LNCaP clone FGC (cell line): ENCODE data around the gene MBD4.

Source experiments
- DNase-seq: peaks from one replicate; pipeline ENCODE4 v3.0.0-alpha.2; 2011; ENCODE audit warnings: low read depth
- H3K4me3 ChIP-seq: 2 replicates; pipeline ENCODE4 v1.5.1; 2011; ENCODE audit warnings: mild to moderate bottlenecking, low read depth, low read length, control low read depth
- TF ChIP-seq, protein P1 (sequence below): IDR thresholded peaks from 2 replicates; pipeline ENCODE4 v1.5.1; 2012; ENCODE audit warnings: mild to moderate bottlenecking; ENCODE audit not compliant: control insufficient read depth, insufficient read depth; ENCODE audit errors: extremely low read depth

The MBD4 gene

DNA sequence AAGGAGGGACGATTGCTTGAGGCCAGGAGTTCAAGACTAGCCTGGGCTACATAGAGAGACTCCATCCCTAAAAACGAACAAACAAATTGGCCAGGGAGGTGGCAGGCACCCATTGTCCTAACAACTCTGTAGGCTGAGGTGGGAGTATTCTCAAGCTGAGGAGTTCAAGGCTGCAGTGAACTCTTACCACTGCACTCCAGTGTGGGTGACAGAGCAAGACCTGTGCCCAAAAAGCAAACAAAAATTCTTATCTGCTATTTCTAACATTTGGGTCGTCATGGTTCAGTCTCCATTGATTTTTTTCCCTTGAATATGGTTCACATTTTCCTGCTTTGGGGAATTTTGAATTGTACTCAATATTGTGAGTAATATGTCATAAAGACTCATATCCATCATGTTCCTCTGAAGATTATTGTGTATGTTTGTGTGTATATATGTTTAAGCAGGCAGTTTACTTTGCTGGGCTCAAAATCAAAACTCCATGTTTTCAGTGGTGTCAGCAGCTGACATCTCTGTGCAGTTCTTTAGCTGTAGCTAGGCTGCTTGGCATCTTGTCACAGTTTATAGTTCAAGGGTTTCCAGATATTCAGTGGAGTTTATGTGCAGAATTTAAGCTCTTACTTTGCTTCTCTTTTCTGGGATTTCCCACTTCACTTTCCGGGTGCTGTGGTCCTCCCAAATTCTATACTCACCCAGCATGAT is 33.5 kb upstream of the MBD4 start:
- TF ChIP-seq, protein P1, sequence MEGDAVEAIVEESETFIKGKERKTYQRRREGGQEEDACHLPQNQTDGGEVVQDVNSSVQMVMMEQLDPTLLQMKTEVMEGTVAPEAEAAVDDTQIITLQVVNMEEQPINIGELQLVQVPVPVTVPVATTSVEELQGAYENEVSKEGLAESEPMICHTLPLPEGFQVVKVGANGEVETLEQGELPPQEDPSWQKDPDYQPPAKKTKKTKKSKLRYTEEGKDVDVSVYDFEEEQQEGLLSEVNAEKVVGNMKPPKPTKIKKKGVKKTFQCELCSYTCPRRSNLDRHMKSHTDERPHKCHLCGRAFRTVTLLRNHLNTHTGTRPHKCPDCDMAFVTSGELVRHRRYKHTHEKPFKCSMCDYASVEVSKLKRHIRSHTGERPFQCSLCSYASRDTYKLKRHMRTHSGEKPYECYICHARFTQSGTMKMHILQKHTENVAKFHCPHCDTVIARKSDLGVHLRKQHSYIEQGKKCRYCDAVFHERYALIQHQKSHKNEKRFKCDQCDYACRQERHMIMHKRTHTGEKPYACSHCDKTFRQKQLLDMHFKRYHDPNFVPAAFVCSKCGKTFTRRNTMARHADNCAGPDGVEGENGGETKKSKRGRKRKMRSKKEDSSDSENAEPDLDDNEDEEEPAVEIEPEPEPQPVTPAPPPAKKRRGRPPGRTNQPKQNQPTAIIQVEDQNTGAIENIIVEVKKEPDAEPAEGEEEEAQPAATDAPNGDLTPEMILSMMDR: no peak
- DNase-seq: no peak
- H3K4me3 ChIP-seq: no peak overlapping the region

DNA sequence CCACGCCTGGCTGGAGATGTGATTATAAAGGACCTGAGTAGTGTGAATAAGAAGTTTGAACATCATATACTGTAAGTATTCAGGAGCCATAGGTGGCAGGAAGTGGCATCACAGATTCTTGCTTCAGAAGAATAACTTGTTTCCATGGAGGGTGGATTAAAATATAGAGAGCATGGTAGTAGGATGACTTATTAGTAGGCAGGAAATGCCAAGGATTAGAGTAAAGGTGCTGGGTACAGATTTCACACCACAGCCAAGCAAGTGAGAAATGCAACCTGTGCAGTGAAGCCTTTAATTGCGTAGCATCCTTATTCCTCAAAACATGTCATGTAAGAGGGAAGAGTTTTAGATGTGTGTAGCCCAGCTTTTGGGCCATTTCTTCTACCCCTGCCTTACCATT is 31.1 kb upstream of the MBD4 start:
- DNase-seq: no peak
- no peak overlapping the region for H3K4me3 ChIP-seq
- TF ChIP-seq, protein P1: no peak

DNA sequence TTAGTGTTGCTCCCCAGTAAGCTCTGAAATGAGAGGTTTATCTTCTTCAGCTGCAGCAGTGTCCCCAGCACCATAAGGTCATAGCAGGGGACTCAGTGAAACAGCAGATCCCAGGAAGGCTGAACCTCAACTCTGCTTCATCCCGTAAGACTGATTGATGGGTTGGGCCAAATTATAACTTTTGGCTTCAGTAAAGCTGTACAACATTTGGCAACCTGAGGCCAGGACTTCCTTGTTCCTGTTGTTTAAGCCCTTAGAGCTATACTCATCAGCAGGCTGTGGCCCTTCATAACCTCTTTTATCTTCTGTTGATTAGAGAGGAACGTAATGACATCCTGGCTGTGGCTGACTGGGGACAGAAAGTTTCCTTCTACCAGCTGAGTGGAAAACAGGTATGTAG is 29.3 kb upstream of the MBD4 start:
- no peak overlapping the region for H3K4me3 ChIP-seq
- TF ChIP-seq, protein P1: no peak
- no peak for DNase-seq

DNA sequence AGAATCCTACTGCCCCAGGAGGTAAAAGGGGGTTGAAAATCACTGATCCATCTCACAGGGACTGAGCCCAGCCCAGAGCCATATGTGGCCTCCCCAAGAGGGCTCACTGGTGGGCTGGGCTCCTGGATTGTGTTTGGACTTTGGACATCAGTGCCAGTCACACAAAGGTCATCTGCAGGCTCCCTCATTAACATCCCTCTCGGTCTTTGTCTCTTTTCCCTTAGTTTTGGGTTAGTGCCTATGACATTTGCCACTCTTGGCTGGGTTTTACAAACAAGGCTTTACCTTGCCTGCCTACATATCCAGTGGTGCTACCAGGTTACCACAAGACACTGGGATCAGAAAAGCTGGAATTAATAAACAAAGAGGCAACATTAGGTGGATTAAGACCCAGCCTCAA is 28.2 kb upstream of the MBD4 start:
- no peak for DNase-seq
- H3K4me3 ChIP-seq: no peak overlapping the region
- TF ChIP-seq, protein P1: no peak

DNA sequence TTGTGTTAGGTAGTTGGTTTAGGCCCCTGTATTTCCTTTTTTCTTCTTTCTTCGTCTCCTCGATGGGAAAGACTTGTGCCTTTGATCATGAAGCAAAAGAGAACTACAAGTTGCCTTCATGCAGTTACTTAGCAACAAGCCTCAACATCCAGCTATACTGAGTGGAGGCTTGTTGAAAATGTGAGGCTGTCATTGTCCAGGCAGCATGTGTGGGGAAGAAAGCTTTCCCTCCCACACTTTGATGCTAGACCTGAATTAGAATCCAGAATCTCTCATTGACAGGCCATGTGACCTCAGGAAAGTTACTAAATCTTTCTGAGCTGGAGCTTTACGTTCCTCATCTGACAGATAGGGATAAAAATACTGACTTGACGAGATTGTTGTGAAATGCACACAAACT is 24.0 kb upstream of the MBD4 start:
- TF ChIP-seq, protein P1: no peak
- DNase-seq: no peak
- no peak overlapping the region for H3K4me3 ChIP-seq

DNA sequence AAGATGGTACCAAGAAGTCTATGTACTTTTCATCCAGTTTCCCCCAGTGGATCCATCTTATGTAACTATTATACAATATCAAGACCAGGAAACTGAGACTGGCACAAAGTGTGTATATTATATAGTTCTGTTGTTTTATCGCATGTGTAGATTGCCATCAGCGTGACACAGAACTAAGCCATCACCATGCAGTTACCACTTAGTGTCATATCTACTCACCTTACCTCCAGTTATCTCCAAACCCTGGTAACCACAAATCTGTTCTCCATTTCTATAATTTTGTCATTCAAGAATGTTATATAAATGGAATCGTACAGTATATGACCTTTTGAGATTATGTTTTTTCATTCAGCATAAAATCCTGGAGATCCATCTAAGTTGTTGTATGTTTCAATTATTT is 23.3 kb upstream of the MBD4 start:
- no peak overlapping the region for H3K4me3 ChIP-seq
- no peak for DNase-seq
- TF ChIP-seq, protein P1: no peak

DNA sequence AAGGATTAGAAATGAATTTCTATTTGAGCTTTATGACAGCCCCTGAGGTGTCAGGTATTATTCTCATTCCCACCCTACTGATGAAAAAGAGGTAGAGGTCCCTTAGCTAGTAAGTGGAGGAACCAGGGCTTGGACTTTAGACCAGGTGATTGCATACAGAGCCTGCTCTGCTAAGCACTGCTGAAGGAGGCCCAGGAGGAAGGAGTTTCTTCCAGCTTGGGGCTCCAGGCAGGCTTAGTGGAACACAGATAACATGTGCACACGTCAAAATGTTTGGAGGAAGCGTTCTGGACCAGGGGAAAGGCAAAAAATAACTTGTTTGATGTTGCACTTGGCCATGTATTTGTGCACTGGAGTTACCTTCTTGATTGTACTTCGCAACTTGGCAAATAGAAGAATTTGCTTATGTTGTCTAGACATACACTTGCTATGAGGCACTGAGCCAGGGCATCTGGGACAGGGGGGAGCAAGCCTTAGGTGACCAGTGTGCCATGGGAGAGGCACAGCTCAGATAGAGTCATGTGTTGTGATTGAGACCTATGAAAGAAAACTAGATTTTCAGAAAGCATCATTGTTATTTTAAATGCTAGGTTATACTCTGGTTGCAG is 22.7 kb upstream of the MBD4 start:
- H3K4me3 ChIP-seq: no peak overlapping the region
- TF ChIP-seq, protein P1: no peak
- no peak for DNase-seq
